Panc1 (cell line): ENCODE measurements around the gene TRIM44. TPM values are rescaled to one million over a fixed set of nuclear protein-coding genes. Genes with fewer than 3 reads are reported as not detected.
"Not testable (repeated sequence)": the region's sequence is repeated elsewhere in the genome, so short reads cannot be mapped to it uniquely, and the experiment has no call there.

Source experiments
- ATAC-seq: fragments of 200-7000 bp; cut with Tn5 transposase; 2 replicates; pipeline ENCODE4 v1.9.1; 2020; ENCODE audit warnings: mild to moderate bottlenecking, moderate library complexity
- BruUV-seq: library from RNA; stranded (reverse); fragments of 400-500 nt; replicated peaks from 2 replicates; lab custom pipeline; 2021; lab: Mats Ljungman, UMichigan
- CTCF ChIA-PET: fragments of 300-600 bp; sonication (Branson Sonifier 250); formaldehyde crosslinking; loops from one replicate; lab custom pipeline; 2022; ENCODE audit warnings: antibody characterized with exemption; lab: Charles Lee
- POLR2A ChIA-PET: fragments of 300-600 bp; sonication (Branson Sonifier 250); formaldehyde crosslinking; loops from one replicate; lab custom pipeline; 2022; ENCODE audit warnings: antibody characterized with exemption; lab: Charles Lee
- DNase-seq: peaks from one replicate; pipeline ENCODE4 v3.0.0-alpha.2; 2010; ENCODE audit warnings: low read depth, low spot score
- H3K27ac ChIP-seq: 2 replicates; pipeline ENCODE4 v1.5.1; 2011; ENCODE audit warnings: mild to moderate bottlenecking, low read length, inconsistent platforms
- H3K27me3 ChIP-seq: fragments of 200-500 bp; sonication (Bioruptor generic); 2 replicates; pipeline ENCODE4 v1.6.0; 2014; ENCODE audit warnings: low read length, inconsistent platforms; ENCODE audit not compliant: control insufficient read depth, insufficient read depth
- H3K36me3 ChIP-seq: fragments of 200-500 bp; sonication (Bioruptor generic); 2 replicates; pipeline ENCODE4 v1.5.1; 2014; ENCODE audit warnings: inconsistent platforms, mild to moderate bottlenecking, low read length, moderate library complexity; ENCODE audit not compliant: control insufficient read depth, insufficient read depth
- H3K4me1 ChIP-seq: 2 replicates; pipeline ENCODE4 v1.5.1; 2011; ENCODE audit warnings: inconsistent platforms, mild to moderate bottlenecking, low read length, moderate library complexity; ENCODE audit not compliant: control insufficient read depth, insufficient read depth
- H3K4me3 ChIP-seq, 2 experiments: 2 replicates each; pipeline ENCODE4 v1.5.1; 2011 to 2012; ENCODE audit warnings: low read depth in 2 of 2, low read length in 2 of 2, mild to moderate bottlenecking in 2 of 2, inconsistent platforms in 1 of 2, moderate library complexity in 1 of 2
- H3K9me3 ChIP-seq: fragments of 200-500 bp; sonication (Bioruptor generic); 2 replicates; pipeline ENCODE4 v1.5.1; 2014; ENCODE audit warnings: low read depth, mild to moderate bottlenecking, inconsistent platforms, low read length, moderate library complexity; ENCODE audit not compliant: control insufficient read depth, insufficient read depth
- CTCF ChIP-seq: fragments of 450-650 bp; IDR thresholded peaks from 2 replicates; pipeline ENCODE4 v1.5.1; 2017; ENCODE audit warnings: mild to moderate bottlenecking
- POLR2AphosphoS5 ChIP-seq: IDR thresholded peaks from 2 replicates; pipeline ENCODE4 v1.6.1; 2012; ENCODE audit warnings: mild to moderate bottlenecking, low read depth, low read length, moderate library complexity
- REST ChIP-seq, 2 experiments: IDR thresholded peaks; 2 replicates each; pipeline ENCODE4 v1.6.1; 2011 to 2012; ENCODE audit warnings: low read depth in 2 of 2, control low read depth in 1 of 2, low read length in 1 of 2, mild to moderate bottlenecking in 1 of 2, moderate library complexity in 1 of 2; ENCODE audit not compliant: insufficient read depth in 1 of 2
- SIN3A ChIP-seq: IDR thresholded peaks from 2 replicates; pipeline ENCODE4 v1.6.1; 2012; ENCODE audit warnings: low read depth, mild to moderate bottlenecking, low read length, moderate library complexity, borderline replicate concordance; ENCODE audit not compliant: insufficient read depth
- TCF7L2 ChIP-seq: IDR thresholded peaks from 2 replicates; pipeline ENCODE4 v1.6.1; 2011; ENCODE audit warnings: mild to moderate bottlenecking, low read depth, low read length, inconsistent platforms
- in situ Hi-C: cut with HindIII; loops from 2 replicates; pipeline ENCODE4 v1.10.0; 2016; ENCODE audit warnings: low sequenced_read_pairs, low pct_unique_long_range_greater_than_20kb
- intact Hi-C: fragments of 100-400 bp; cut with micrococcal nuclease; formaldehyde crosslinking; loops from one replicate; pipeline ENCODE4 v1.10.0; 2022; ENCODE audit not compliant: unreplicated experiment
- total RNA-seq: library from RNA; stranded (reverse); gene quantifications from one replicate; pipeline ENCODE4 v1.2.1, GENCODE V29; 2021; ENCODE audit not compliant: unreplicated experiment

TRIM44 gene
- total RNA-seq, 1 experiment from 2014 or later: 80.3 TPM

GRCh38 chr11:35765211-35765610, 102.6 kb downstream of the TRIM44 start:
- intact Hi-C loops: no loop called here
- POLR2A ChIA-PET: no interaction called here
- Histone ChIP-seq H3K9me3 (no peaks in the 10 kb centered on the region), H3K4me3 (no peak overlapping the region), H3K27me3 (no peaks in the 10 kb centered on the region), H3K4me1 (no peaks in the 10 kb centered on the region), H3K36me3 (no peaks in the 10 kb centered on the region), H3K27ac (no peak overlapping the region)
- DNase-seq: no peak
- in situ Hi-C loops: no loop called here
- TF ChIP-seq CTCF (no peak), POLR2AphosphoS5 (no peak), TCF7L2 (no peak), REST (IDR thresholded peaks at IDR 0.05; ENCODE audit: insufficient read depth in 1 of 2, low read depth in 2 of 2, low read length in 1 of 2) (no peak), SIN3A (no peak)
- CTCF ChIA-PET: no interaction called here
- ATAC-seq: no peak
- BruUV-seq: no TSS peak

- no peaks in the 10 kb centered on the region for H3K36me3 ChIP-seq
- POLR2A ChIA-PET: no interaction called here
- no peak overlapping the region for H3K4me3 ChIP-seq
- no peak overlapping the region for H3K27ac ChIP-seq
- ATAC-seq (no peak), DNase-seq (no peak)
- CTCF ChIA-PET: no interaction called here
- no peaks in the 10 kb centered on the region for H3K9me3 ChIP-seq
- in situ Hi-C loops (no loop called here), intact Hi-C loops (no loop called here)
- no peaks in the 10 kb centered on the region for H3K27me3 ChIP-seq
- no peak for TF ChIP-seq CTCF
- no TSS peak for BruUV-seq
- no peaks in the 10 kb centered on the region for H3K4me1 ChIP-seq
Measured at GRCh38 chr11:35766651-35767050, 104.1 kb downstream of the TRIM44 start.

GRCh38 chr11:35770425-35770824, 107.8 kb downstream of the TRIM44 start:
- BruUV-seq, CTCF ChIA-PET, H3K27ac ChIP-seq: not testable (repeated sequence)

More at GRCh38 chr11:35770425-35770824, 107.8 kb downstream of the TRIM44 start:
- ATAC-seq, H3K36me3 ChIP-seq, DNase-seq, POLR2A ChIA-PET, intact Hi-C loops, H3K4me1 ChIP-seq, in situ Hi-C loops, H3K27me3 ChIP-seq, H3K9me3 ChIP-seq, H3K4me3 ChIP-seq: not testable (repeated sequence)
